H54 (cell line): ENCODE data around the gene SP9.

Source experiments
- DNase-seq: peaks from one replicate; pipeline ENCODE4 v3.0.0; 2011; ENCODE audit warnings: low spot score, mixed read lengths; ENCODE audit not compliant: insufficient read length
- FAIRE-seq: peaks from 3 replicates; lab custom pipeline; 2011; peaks lifted over from hg19 to GRCh38; lab: Jason Lieb, UNC
- POLR2A ChIP-seq: IDR thresholded peaks from 2 replicates; pipeline ENCODE4 v1.6.1; 2011; ENCODE audit warnings: low read depth, mild to moderate bottlenecking, low read length

SP9 gene

DNA sequence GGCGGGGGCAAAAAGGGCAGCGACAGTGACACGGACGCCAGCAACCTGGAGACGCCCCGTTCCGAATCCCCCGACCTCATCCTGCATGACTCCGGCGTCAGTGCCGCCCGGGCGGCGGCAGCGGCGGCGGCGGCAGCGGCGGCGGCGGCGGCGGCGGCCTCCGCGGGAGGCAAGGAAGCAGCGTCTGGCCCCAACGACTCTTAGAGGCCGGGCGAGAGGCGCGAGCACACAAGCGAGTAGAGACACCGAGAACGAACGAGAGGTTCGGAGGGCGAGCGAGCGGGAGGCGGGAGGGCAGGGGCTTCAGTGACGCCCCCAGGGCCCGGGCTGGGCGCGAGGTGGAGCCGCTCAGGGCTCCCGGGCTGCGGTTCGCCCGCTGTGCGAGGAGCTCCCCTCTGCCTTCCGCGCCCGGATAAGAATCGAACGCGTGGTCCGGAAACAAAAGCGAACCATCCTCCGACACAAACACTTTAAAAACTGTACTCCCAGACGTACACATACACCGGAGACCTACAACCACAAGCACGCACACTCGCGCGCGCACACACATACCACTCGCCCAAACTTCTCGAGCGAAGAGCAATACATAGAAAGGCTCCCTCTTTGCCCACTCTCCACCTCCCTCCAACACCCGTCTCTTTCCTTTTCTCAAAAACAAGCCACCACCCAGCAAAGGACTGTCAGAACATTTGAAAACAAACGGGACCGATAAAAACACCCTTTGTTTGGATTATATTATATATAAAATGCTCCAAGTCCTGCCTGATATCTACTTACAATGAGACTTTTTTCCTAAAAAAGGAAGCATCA lies 2.8 kb downstream of the SP9 start:
- FAIRE-seq (no peak), DNase-seq (no peak)
- no peak for TF ChIP-seq POLR2A

DNA sequence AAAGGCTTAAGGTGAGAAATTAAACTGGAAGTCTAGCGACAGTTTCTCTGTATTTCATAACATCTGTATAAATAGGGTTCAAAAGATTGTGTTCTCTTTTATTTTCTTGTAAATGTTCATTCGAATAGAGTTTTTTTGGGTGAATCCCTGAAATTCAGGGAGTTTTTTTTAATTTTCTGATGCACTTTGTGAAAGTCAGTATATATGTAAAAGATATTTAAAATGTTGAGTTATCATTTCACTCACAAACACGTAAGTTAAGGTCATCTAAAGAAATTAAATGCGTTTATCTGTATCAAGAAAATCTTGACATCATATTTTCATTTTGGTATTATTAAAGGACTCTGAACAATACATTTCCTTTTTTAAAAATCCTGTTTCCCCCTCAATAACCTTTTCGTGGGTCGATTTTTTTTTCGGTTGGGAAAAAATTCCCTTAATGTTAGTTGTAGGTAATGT lies 3.4 kb downstream of the SP9 start:
- DNase-seq (no peak), FAIRE-seq (no peak)
- no peak for TF ChIP-seq POLR2A

DNA sequence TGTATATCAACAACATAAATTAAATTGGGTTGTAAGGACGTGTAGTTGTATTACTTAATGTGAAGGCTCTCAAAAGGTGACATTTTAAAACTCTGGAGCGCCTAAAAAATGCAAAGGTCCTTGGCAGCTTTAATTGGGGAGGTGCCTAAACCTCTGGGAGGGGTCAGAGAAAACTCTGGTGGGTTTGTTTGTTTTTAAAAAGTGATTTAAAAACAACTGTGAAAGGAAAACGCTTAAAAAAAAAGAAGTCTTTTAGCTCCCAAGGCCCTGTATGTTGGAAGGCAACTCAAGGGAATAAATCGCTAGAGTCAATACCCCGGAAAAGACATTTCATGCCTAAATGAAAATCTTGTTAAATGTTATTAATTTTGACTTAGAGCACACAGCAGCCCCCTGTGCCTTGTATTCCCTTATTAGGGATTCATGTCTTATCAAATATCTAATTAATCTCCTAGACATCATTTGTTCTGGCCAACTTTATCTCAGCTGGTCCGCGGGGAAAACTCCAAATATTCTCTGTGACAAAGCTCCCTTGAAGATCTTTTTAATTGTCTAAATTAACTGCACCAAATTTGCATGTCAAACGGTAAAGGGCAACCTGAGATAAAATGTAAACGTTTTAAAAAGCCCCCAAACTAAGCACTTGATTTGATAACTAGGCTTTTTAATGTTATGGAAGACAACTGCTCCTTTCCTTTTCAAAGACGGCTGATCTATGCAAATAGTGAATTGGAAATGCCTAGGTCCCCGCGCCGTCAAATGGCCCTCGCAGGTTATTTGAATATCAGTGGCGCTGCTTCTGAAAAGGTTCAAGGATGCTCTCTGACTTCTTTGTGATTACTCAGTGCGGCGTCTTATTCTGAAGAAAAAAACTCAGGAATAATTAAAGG lies 4.2 kb downstream of the SP9 start:
- TF ChIP-seq POLR2A, result no peak
- no peak for DNase-seq
- no peak for FAIRE-seq

DNA sequence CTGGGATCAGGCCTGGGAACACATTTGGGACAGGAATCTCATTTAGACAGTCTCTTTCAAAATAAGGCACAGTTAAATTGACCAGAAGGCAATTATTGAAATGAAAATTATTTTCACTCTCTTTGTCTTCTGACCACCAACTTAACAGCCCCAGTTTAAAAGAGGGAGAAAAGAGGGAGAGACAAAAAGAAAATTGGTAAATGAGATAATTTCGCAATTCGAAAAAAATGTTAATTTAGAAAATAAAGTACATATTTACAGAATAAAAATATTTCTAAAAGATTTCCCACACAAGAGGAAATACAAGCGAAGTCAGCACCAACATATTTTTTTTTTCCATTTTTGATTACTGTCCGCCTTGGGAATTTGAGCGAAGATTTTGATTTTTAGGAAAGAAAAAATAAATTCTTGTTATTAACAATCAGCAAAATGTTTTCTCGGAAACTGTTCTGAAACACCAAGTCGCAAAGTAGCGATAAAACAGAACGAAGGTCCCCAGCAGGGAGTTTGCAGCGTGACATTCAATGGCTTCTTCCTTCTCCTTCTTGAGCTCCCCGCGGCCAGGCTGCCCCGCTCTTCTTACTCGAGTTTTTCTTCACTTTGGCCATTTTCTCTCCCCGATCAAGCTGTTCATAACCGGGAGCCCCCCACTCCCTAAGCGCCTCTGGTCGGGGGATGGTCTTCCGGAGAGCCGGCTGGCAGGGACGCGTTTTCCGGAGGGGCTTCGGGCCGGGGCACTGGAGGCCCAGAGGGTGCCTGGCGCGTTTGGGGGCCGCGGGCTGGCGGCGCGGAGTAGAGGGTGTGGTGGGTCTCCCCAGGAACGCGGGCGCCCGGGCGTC lies 5.0 kb downstream of the SP9 start:
- FAIRE-seq (no peak), DNase-seq (no peak)
- no peak for TF ChIP-seq POLR2A

DNA sequence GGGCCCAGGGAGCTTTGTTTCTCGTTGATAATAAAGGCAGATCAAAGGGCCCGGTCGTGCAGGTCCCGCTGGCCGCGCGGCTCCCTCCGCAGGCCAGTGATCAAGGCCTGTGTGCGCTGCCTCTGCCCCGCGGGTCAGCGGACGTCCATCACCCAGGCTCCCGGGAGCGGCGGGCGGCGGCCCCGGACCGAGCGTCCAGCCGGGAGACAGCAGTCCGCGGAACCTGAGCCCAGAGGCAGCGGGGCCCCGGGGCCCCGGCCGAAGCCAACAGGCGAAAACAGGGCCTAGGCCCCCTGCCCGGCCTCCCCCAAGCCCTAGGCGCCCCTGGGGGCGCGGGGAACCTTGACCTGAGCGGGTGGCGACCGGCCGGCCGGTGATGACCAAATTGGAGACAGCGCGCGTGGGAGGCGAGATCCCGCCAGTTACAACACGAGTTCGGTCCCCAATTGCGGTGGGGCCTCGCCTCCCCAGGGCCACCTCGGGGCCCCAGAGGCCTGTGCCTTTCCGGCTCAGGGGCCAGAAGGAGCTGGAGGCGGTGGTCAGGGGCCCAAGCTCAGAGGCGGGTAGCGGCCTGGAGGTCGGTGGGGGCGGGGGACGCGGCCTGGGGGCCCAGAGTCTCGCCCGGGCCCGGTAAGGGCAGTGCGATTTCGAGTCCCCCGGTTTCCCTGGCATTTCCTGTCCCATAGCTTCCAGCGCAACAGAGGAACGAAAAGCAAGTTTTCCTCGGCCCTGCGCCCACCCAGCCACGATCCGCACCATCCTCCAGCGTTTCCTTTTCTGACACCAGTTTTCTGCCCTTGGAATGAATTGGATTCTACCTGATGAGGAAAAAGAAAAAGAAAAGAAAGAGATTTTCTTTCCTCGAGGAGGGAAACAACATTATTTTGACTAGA lies 5.9 kb downstream of the SP9 start:
- FAIRE-seq (no peak), DNase-seq (no peak)
- TF ChIP-seq POLR2A, result no peak

DNA sequence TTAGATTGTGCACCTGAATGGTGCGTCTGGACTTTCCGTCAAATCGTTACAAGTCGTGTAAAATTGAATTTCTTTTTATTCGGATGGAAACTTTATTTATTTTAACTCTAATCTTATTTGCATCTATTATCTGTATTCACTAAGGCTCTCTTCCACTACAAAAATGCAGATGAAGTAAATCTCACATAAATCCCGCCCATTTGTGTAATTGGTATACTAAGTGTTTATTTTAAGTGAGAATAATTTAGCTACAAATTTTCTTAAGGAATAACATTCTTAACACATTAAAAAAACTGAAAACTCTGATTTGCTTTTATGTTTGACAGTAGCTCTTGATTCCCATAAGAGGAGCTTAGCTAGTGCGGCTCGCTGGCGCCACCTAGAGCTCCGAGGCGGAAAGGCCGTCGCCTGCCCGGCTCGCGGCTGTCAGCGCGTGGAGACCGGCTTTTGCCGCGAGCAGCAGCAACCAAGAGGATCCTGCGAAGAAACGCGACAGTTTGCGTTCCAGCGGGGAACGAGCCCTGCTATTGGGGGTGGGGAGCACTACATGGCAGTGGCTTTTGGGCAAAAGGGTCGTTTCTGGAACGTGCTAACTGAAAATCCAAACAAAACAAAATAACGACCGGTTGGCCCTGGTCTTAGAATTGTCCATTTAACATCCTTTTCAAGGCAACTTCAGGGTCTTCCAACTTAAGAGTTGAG lies 6.7 kb downstream of the SP9 start:
- peak; percentile 89 for DNase-seq
- TF ChIP-seq POLR2A, result no peak
- FAIRE-seq, result peak; percentile 86

DNA sequence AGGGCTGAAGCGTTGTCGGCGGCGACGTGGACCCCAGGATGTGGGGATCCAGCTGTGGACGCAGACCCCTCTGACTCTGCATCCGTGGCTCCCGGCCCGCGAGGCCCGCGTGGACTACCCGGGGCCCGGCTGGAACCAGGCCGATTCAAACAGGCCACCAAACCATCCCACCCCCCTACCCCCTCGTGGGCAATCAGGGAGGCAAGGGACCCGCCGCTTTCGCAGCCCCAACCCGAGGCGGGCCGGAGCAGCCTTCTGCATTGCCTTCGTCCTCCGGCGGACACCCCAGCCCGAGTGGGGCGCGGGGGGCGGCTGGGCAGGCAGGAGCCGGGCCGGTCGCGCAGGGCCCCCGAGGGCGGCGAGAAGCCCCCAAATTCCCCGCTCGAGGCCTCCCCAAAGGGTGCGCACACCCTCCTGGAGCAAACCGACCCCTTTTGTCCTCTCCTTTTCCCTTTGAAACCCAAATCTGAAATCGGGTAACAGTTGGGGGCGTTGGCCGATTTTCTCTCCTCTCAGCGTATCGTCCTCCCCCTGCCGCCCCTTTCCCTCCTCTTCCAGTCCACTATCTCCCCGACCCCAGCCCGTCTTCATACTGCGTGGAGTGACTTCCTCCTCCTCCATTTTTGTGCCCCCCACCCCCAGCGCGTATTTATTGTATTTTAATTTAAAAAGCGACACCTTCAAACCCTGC lies 7.4 kb downstream of the SP9 start:
- TF ChIP-seq POLR2A, result no peak
- FAIRE-seq (no peak), DNase-seq (no peak)

DNA sequence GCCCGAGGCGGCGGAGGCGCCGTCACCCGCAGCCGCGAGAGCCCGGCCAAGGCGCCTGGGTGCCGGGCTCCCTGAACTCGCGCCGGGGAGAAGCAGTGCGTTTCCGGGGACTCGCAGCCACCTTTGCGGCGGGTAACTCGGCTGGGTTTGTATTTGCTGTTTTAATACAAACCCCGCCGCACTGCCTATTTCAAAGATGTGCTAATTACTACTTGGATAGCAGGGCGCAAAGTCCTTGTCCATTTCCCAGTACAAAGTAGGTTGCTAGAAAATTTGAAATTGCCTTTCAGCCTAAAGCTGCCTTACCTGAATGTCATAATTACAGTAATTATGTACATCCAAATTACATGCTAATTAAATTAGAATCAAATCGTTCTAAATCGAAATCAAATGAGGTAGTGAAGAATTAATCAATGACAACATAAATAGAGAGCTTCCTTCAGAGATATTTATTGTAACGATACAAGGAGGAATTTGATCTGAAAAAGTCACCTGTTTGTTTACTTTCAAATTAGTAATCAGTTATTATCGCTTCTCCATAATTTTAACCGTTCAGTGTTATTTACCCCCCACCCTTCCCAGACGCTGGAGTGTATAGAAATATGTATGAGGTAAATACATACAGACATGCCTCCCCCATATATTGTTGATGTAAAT lies 8.1 kb downstream of the SP9 start:
- DNase-seq, result no peak
- FAIRE-seq, result no peak
- TF ChIP-seq POLR2A, result no peak

DNA sequence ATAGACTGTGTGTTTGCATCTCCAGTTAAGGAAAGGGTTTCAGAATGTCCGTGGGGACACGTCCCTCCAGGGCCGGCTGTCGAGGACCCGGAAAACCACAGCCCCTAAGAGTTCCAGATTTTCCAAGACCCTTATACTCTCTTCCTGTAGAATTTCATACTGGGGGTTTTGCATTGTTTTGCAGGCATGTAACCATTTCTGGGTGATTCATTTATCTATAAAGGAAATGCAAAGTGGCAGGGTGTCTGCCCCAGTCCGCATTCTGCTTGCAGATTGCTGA lies 8.5 kb downstream of the SP9 start:
- no peak for FAIRE-seq
- no peak for TF ChIP-seq POLR2A
- DNase-seq, result no peak

DNA sequence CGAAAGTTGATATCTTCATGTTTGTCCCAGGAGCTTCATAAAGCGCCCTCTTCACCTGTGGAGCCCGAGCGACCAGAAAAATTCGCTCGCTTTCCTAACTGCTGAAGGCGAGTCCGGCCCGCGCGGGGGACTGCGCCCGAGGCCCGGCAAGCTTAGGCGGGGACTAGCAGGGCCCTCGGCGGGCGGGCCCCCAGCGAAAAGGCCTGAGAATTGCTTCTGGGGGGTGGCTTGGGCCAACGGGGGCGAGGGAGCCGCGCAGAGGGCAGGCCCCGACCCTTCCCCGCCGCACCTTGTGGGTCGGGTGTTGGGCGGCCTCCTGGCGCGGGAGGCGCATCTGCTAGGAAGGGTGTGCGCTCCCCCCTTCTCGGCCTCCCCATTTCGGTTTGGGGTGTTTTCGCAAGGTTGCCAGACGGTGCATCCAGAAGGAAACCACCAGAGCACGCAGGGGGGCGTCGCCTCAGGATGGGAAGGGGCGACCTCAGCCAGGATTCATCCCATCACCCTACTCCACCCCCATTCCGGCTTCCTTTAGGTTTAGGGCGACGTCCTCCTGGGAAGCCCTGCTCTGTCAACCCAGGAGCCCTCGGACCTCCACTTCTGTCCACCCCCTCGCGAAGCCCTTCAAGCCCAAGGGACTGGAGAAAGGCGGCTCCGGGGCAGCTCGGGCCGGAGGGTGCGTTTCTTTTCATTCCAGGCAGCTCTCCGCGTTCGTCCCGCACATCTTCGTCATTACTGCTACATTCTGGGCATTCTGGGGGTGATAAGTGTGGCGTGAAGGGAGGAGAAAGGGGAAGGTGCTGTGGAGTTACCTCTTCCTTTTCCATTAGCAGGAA lies 9.1 kb downstream of the SP9 start:
- FAIRE-seq, result no peak
- DNase-seq, result no peak
- TF ChIP-seq POLR2A, result no peak
